Fibroblast of lung (primary cell): ENCODE data around the gene FMNL3.

Experiments used
- CTCF ChIP-seq, 2 donors: IDR thresholded peaks in 1 of 2; conservative IDR thresholded peaks in 1 of 2; 1 replicate in 1 of 2; 2 replicates in 1 of 2; pipeline ENCODE4 v1.5.1; 2011 to 2012; ENCODE audit warnings: low read length in 2 of 2, control low read depth in 1 of 2, inconsistent platforms in 1 of 2, low read depth in 1 of 2, mild to moderate bottlenecking in 1 of 2
- EZH2 ChIP-seq: IDR thresholded peaks from 2 replicates; pipeline ENCODE4 v1.5.1; 2012; ENCODE audit warnings: low read length, control low read depth, mild to moderate bottlenecking; ENCODE audit errors: missing control alignments

GRCh38 chr12:49702009-49702408 is 5.2 kb downstream of the FMNL3 start:
- TF ChIP-seq EZH2 (no peak), CTCF (conservative IDR thresholded peaks at IDR 0.05 in 1 of 2, IDR thresholded peaks at IDR 0.05 in 1 of 2; ENCODE audit: low read depth in 1 of 2, low read length in 2 of 2) (no peak)
